Measurements from ENCODE around the gene SORCS1. TPM values are rescaled to one million over a fixed set of nuclear protein-coding genes. Genes with fewer than 3 reads are reported as not detected.

Gene SORCS1
- total and polyA plus RNA-seq, 2 of the 8 experiments (the other 6 are each of a cell fraction or from before 2014, with no cell fraction given) = 4.1 to 4.6 TPM

DNA sequence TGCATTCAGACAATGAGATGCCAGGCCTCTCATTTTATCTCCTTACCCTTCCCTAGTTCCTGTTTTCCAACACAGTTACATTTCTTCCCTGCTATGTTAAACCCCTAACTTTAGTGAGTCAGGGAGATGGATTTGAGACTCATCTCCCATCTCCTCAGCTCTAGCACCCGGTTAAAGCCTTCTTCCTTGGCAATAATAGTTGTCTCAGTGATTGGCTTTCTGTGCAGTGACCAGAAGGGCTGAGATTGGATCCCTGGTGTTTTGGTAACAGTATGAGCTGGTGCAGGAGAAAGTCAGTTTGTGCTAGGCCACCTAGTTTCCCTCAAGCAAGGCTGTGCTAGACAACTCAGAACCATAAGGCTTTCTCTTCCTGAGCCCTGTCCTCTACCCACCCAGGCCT lies 212.5 kb downstream of the SORCS1 start:
- no peaks in the 10 kb centered on the region for H3K79me2 ChIP-seq (ENCODE audit: control insufficient read depth in 1 of 2, insufficient read depth in 2 of 2, low read length in 2 of 2)
- no peaks in the 10 kb centered on the region for H3K27me3 ChIP-seq (replicated peaks in 1 of 4; ENCODE audit: control insufficient read depth in 3 of 4, extremely low read depth in 1 of 4, insufficient read depth in 3 of 4, low read length in 3 of 4)
- H4K20me1 ChIP-seq (replicated peaks in 1 of 2; ENCODE audit: control insufficient read depth in 1 of 2, insufficient read depth in 2 of 2, low read length in 2 of 2) = no peaks in the 10 kb centered on the region
- 0 out of 4 replicates have a peak, but pooled peaks cover 0 to 3% of the 10 kb centered on the region in 2 experiments for H3K9me3 ChIP-seq (ENCODE audit: insufficient read depth in 2 of 2, low read depth in 1 of 2, low read length in 1 of 2)
- no peak overlapping the region for H2AFZ ChIP-seq (ENCODE audit: low read length)
- no peak overlapping the region for H2BK12ac ChIP-seq (ENCODE audit: low read depth, low read length)
- H3K56ac ChIP-seq (replicated peaks; ENCODE audit: insufficient read length, low read depth, low read length) = no peak overlapping the region
- H2BK15ac ChIP-seq (ENCODE audit: low read length) = no peak overlapping the region
- H4K5ac ChIP-seq (ENCODE audit: insufficient read length, low read depth, low read length) = no peak overlapping the region
- H2AK5ac ChIP-seq (ENCODE audit: low read depth, low read length) = no peak overlapping the region
- no peak overlapping the region for H2BK5ac ChIP-seq (ENCODE audit: low read depth, low read length)
- 100% methylated on average over 1 of the region's 1 CpG; no CpG with 5 or more reads in 1 of the 2 experiments for WGBS, 2 experiments (ENCODE audit: extremely low coverage in 1 of 2, insufficient coverage in 1 of 2, insufficient read length in 1 of 2, insufficient replicate concordance in 2 of 2, low coverage in 1 of 2, low lambda C conversion rate in 2 of 2, missing lambda C conversion rate in 1 of 2)
- FAIRE-seq = no peak
- no peaks in the 10 kb centered on the region; the same call in 1 of the 2 replicates for H3K23me2 ChIP-seq (ENCODE audit: low read depth, low read length)
- no peak overlapping the region for H2BK20ac ChIP-seq (ENCODE audit: low read length)
- no peak for DNase-seq (ENCODE audit: low read depth in 1 of 2, low spot score in 2 of 2)
- H4K91ac ChIP-seq (replicated peaks; ENCODE audit: insufficient read length, low read length) = no peak overlapping the region
- ChIA-PET POLR2A (ENCODE audit: partially characterized antibody) (no interaction called here), CTCF (ENCODE audit: partially characterized antibody) (interaction anchor here (1.0 kb wide), 1 partner anchor 88 kb away, joined by 3 read pairs; no protein-coding TSS in a partner anchor)
- no peak overlapping the region for H2BK120ac ChIP-seq (replicated peaks; ENCODE audit: low read depth, low read length)
- no peak overlapping the region for H3K18ac ChIP-seq (ENCODE audit: extremely low read depth, low read length)
- H3K4me3 ChIP-seq (ENCODE audit: extremely low read depth in 1 of 4, insufficient read depth in 2 of 4, low read depth in 3 of 4, low read length in 4 of 4) = no peak overlapping the region
- H3K4ac ChIP-seq (replicated peaks; ENCODE audit: insufficient read length, low read depth, low read length) = no peak overlapping the region
- no peak overlapping the region for H3K4me2 ChIP-seq (ENCODE audit: insufficient read depth in 1 of 2, low read depth in 2 of 2, low read length in 2 of 2)
- H3K36me3 ChIP-seq (ENCODE audit: control insufficient read depth in 2 of 4, insufficient read depth in 4 of 4, low read length in 3 of 4) = no peaks in the 10 kb centered on the region
- TF ChIP-seq NRF1 (IDR thresholded peaks at IDR 0.05; ENCODE audit: low read depth, low read length) (no peak), RNF2 (IDR thresholded peaks at IDR 0.05; ENCODE audit: borderline replicate concordance, low read depth, low read length, missing control alignments, poor library complexity, severe bottlenecking) (no peak), GTF2F1 (IDR thresholded peaks at IDR 0.05; ENCODE audit: borderline replicate concordance, low read depth, low read length) (no peak), SP4 (IDR thresholded peaks at IDR 0.05; ENCODE audit: low read length) (no peak)
- TF ChIP-seq, protein P1, sequence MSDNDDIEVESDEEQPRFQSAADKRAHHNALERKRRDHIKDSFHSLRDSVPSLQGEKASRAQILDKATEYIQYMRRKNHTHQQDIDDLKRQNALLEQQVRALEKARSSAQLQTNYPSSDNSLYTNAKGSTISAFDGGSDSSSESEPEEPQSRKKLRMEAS (IDR thresholded peaks at IDR 0.05) = no peak
- H3K14ac ChIP-seq (ENCODE audit: insufficient read length) = no peak overlapping the region
- H3K9ac ChIP-seq (replicated peaks in 1 of 4; ENCODE audit: extremely low read depth in 1 of 4, low read depth in 3 of 4, low read length in 3 of 4) = no peak overlapping the region
- no peak overlapping the region for H4K8ac ChIP-seq (ENCODE audit: extremely low read depth, insufficient read depth, low read length)
- H3K23ac ChIP-seq (ENCODE audit: insufficient read length) = no peak overlapping the region
- no peaks in the 10 kb centered on the region for H3K79me1 ChIP-seq (ENCODE audit: low read depth, low read length)
- H3K4me1 ChIP-seq (replicated peaks in 1 of 4; ENCODE audit: control insufficient read depth in 3 of 4, insufficient read depth in 4 of 4, low read length in 3 of 4) = peaks cover 0 to 9% (median 1%) of the 10 kb centered on the region in 4 experiments; a peak in 2 of 7 replicates
- no peak overlapping the region for H3K27ac ChIP-seq (ENCODE audit: low read depth, low read length)
